HCT116 (cell line): ENCODE results near the gene TWF2. TPM values are rescaled to one million over a fixed set of nuclear protein-coding genes. Genes with fewer than 3 reads are reported as not detected.

Source experiments
- ATAC-seq: fragments of 200-7000 bp; cut with Tn5 transposase; 2 replicates; pipeline ENCODE4 v1.9.1; 2020; ENCODE audit warnings: mild to moderate bottlenecking, moderate library complexity
- BruUV-seq: library from RNA; stranded (reverse); fragments of 400-500 nt; replicated peaks from 2 replicates; lab custom pipeline; 2021; lab: Mats Ljungman, UMichigan
- CTCF ChIA-PET: fragments of 300-600 bp; sonication (Branson Sonifier 250); formaldehyde crosslinking; loops from one replicate; lab custom pipeline; 2021; ENCODE audit warnings: antibody characterized with exemption; lab: Charles Lee
- POLR2A ChIA-PET: fragments of 300-600, 350-600 bp; sonication (Branson Sonifier 250); formaldehyde crosslinking; loops from one replicate; lab custom pipeline; 2021; ENCODE audit warnings: antibody characterized with exemption; lab: Charles Lee
- RAD21 ChIA-PET, 2 experiments: fragments of 300-600 bp; sonication (Branson Sonifier 250); formaldehyde crosslinking; loops; one replicate each; lab custom pipeline; 2023; ENCODE audit warnings: low total read pairs in 2 of 2; ENCODE audit not compliant: uncharacterized antibody in 2 of 2, unreplicated experiment in 2 of 2, low non-redundant PET in 1 of 2; lab: Charles Lee
- DNase-seq: peaks from one replicate; pipeline ENCODE4 v3.0.0-alpha.2; 2010; ENCODE audit warnings: low read depth, low spot score
- H2AFZ ChIP-seq: fragments of 200-600 bp; shearing (Covaris generic), sonication (generic); 2 replicates; pipeline ENCODE4 v1.6.1; 2017; ENCODE audit warnings: low read depth, mixed run types, mixed read lengths, antibody characterized with exemption, low read length; ENCODE audit not compliant: poor library complexity, severe bottlenecking
- H3K27ac ChIP-seq: 2 replicates; pipeline ENCODE4 v1.5.1; 2012; ENCODE audit warnings: low read depth, low read length
- H3K27me3 ChIP-seq: fragments of 200-600 bp; sonication (generic); 2 replicates; pipeline ENCODE4 v1.6.1; 2016; ENCODE audit warnings: mixed run types, low read length, mixed read lengths; ENCODE audit not compliant: insufficient read depth
- H3K36me3 ChIP-seq, 2 experiments: fragments of 200-500 bp in 1 of 2; fragments of 200-600 bp in 1 of 2; sonication (Bioruptor generic) in 1 of 2; sonication (generic) in 1 of 2; 2 replicates each; pipeline versions ENCODE4 v1.5.1 to v1.6.1; 2014 to 2016; ENCODE audit warnings: low read length in 2 of 2, inconsistent platforms in 1 of 2, mixed read lengths in 1 of 2, mixed run types in 1 of 2; ENCODE audit not compliant: insufficient read depth in 2 of 2, control insufficient read depth in 1 of 2
- H3K4me1 ChIP-seq, 2 experiments: fragments of 200-600 bp in 1 of 2; sonication (generic) in 1 of 2; 2 replicates each; pipeline versions ENCODE4 v1.5.1 to v1.6.1; 2012 to 2017; ENCODE audit warnings: low read length in 2 of 2, inconsistent platforms in 1 of 2, mild to moderate bottlenecking in 1 of 2, mixed read lengths in 1 of 2, mixed run types in 1 of 2, moderate library complexity in 1 of 2; ENCODE audit not compliant: insufficient read depth in 2 of 2, control insufficient read depth in 1 of 2
- H3K4me2 ChIP-seq: fragments of 200-600 bp; sonication (generic); 2 replicates; pipeline ENCODE4 v1.6.1; 2017; ENCODE audit warnings: mixed run types, low read length, mixed read lengths
- H3K4me3 ChIP-seq, 2 experiments: fragments of 200-600 bp in 1 of 2; sonication (generic) in 1 of 2; replicated peaks in 1 of 2; 2 replicates each; pipeline ENCODE4 v1.5.1; 2011 to 2016; ENCODE audit warnings: low read length in 2 of 2, control low read depth in 1 of 2, low read depth in 1 of 2, mild to moderate bottlenecking in 1 of 2, mixed read lengths in 1 of 2, mixed run types in 1 of 2
- H3K79me2 ChIP-seq: fragments of 200-600 bp; sonication (generic); 2 replicates; pipeline ENCODE4 v1.6.1; 2017; ENCODE audit warnings: mild to moderate bottlenecking, mixed run types, low read length, moderate library complexity, mixed read lengths; ENCODE audit not compliant: insufficient read depth
- H3K9ac ChIP-seq: fragments of 200-600 bp; sonication (generic); 2 replicates; pipeline ENCODE4 v1.6.1; 2016; ENCODE audit warnings: low read length, mixed read lengths
- H3K9me2 ChIP-seq: fragments of 200-600 bp; sonication (generic), shearing (Covaris generic); 2 replicates; pipeline ENCODE4 v1.6.1; 2017; ENCODE audit warnings: mixed run types, mild to moderate bottlenecking, moderate library complexity; ENCODE audit not compliant: insufficient read depth
- H3K9me3 ChIP-seq, 2 experiments: fragments of 200-500 bp in 1 of 2; fragments of 200-600 bp in 1 of 2; sonication (Bioruptor generic) in 1 of 2; sonication (generic) in 1 of 2; 2 replicates each; pipeline ENCODE4 v1.6.1; 2014 to 2017; ENCODE audit warnings: low read length in 2 of 2, mixed read lengths in 2 of 2, inconsistent platforms in 1 of 2, low read depth in 1 of 2, mild to moderate bottlenecking in 1 of 2, mixed run types in 1 of 2, moderate library complexity in 1 of 2; ENCODE audit not compliant: control insufficient read depth in 1 of 2, insufficient read depth in 1 of 2
- H4K20me1 ChIP-seq: fragments of 200-600 bp; sonication (generic), shearing (Covaris generic); 2 replicates; pipeline ENCODE4 v1.6.1; 2017; ENCODE audit warnings: mixed run types, mild to moderate bottlenecking, moderate library complexity; ENCODE audit not compliant: insufficient read depth
- CEBPB ChIP-seq: IDR thresholded peaks from 2 replicates; pipeline ENCODE4 v1.6.1; 2012; ENCODE audit warnings: low read depth
- EGR1 ChIP-seq: IDR thresholded peaks from 2 replicates; pipeline ENCODE4 v1.6.1; 2012; ENCODE audit warnings: low read depth
- ELF1 ChIP-seq: IDR thresholded peaks from 2 replicates; pipeline ENCODE4 v1.6.1; 2012; ENCODE audit warnings: low read depth, borderline replicate concordance
- EZH2phosphoT487 ChIP-seq: fragments of 200-600 bp; IDR thresholded peaks from 2 replicates; pipeline ENCODE4 v1.6.1; 2018; ENCODE audit warnings: antibody characterized with exemption, borderline replicate concordance
- FOSL1 ChIP-seq: IDR thresholded peaks from 2 replicates; pipeline ENCODE4 v1.6.1; 2012; ENCODE audit warnings: low read depth
- JUND ChIP-seq: IDR thresholded peaks from 2 replicates; pipeline ENCODE4 v1.6.1; 2012
- MAX ChIP-seq: IDR thresholded peaks from 2 replicates; pipeline ENCODE4 v1.6.1; 2012
- POLR2A ChIP-seq: IDR thresholded peaks from 2 replicates; pipeline ENCODE4 v1.7.0; 2011; ENCODE audit warnings: borderline replicate concordance; ENCODE audit not compliant: insufficient read depth, insufficient read length; ENCODE audit errors: extremely low read depth
- POLR2AphosphoS5 ChIP-seq: IDR thresholded peaks from 2 replicates; pipeline ENCODE4 v1.6.1; 2011; ENCODE audit warnings: mild to moderate bottlenecking, low read depth, low read length, moderate library complexity
- RAD21 ChIP-seq: IDR thresholded peaks from 2 replicates; pipeline ENCODE4 v1.6.1; 2012; ENCODE audit warnings: low read depth, mild to moderate bottlenecking
- REST ChIP-seq: IDR thresholded peaks from 2 replicates; pipeline ENCODE4 v1.6.1; 2012; ENCODE audit warnings: low read depth
- SIN3A ChIP-seq: IDR thresholded peaks from 2 replicates; pipeline ENCODE4 v1.6.1; 2012; ENCODE audit warnings: low read depth
- SP1 ChIP-seq: IDR thresholded peaks from 2 replicates; pipeline ENCODE4 v1.6.1; 2012; ENCODE audit warnings: low read depth
- SRF ChIP-seq: IDR thresholded peaks from 2 replicates; pipeline ENCODE4 v1.6.1; 2012; ENCODE audit warnings: low read depth
- TCF7L2 ChIP-seq: IDR thresholded peaks from 2 replicates; pipeline ENCODE4 v1.7.0; 2011; ENCODE audit warnings: borderline replicate concordance, inconsistent platforms; ENCODE audit not compliant: insufficient read depth, insufficient read length; ENCODE audit errors: extremely low read depth
- YY1 ChIP-seq: IDR thresholded peaks from 2 replicates; pipeline ENCODE4 v1.6.1; 2011; ENCODE audit warnings: low read length, low read depth, moderate library complexity, mild to moderate bottlenecking; ENCODE audit not compliant: insufficient replicate concordance; ENCODE audit errors: extremely low read depth
- ZBTB33 ChIP-seq: IDR thresholded peaks from 2 replicates; pipeline ENCODE4 v1.6.1; 2011; ENCODE audit warnings: mild to moderate bottlenecking, low read length, moderate library complexity; ENCODE audit not compliant: insufficient replicate concordance; ENCODE audit errors: extremely low read depth
- ZFX ChIP-seq: fragments of 450-650 bp; IDR thresholded peaks from 2 replicates; pipeline ENCODE4 v1.6.1; 2017
- ZNF274 ChIP-seq: fragments of 200-500 bp; sonication (Bioruptor generic); IDR thresholded peaks from 2 replicates; pipeline ENCODE4 v1.6.1; 2014; ENCODE audit warnings: mild to moderate bottlenecking, low read depth, low read length, inconsistent platforms
- intact Hi-C: fragments of 100-400 bp; cut with micrococcal nuclease; formaldehyde crosslinking; loops from 2 replicates; pipeline ENCODE4 v1.10.0; 2022
- total RNA-seq: library from RNA; stranded (reverse); gene quantifications from one replicate; pipeline ENCODE4 v1.2.1, GENCODE V29; 2021; ENCODE audit not compliant: unreplicated experiment

The TWF2 gene
- total RNA-seq, 1 experiment from 2014 or later, result 100 TPM

- H3K27me3 ChIP-seq, result no peaks in the 10 kb centered on the region
- TF ChIP-seq RAD21 (no peak), POLR2A (no peak), ZBTB33 (no peak), FOSL1 (no peak), REST (no peak), ZNF274 (no peak), TCF7L2 (no peak), SP1 (no peak), ZFX (no peak), MAX (no peak), SRF (no peak), JUND (no peak), YY1 (no peak), ELF1 (no peak), EZH2phosphoT487 (no peak), EGR1 (no peak), POLR2AphosphoS5 (no peak), SIN3A (no peak), CEBPB (no peak)
- BruUV-seq, result no TSS peak
- H2AFZ ChIP-seq, result no peak overlapping the region
- no peak overlapping the region for H3K4me3 ChIP-seq
- ChIA-PET POLR2A (no interaction called here), CTCF (interaction anchor here (0.7 to 2.6 kb wide), 4 partner anchors 14 to 151 kb away, joined by 3 to 13 read pairs (median 8); no protein-coding TSS in a partner anchor), RAD21 (interaction anchor here in 1 of 2 experiments (0.7 kb wide), 1 partner anchor 12 kb away, joined by 4 read pairs; no protein-coding TSS in a partner anchor)
- H3K4me1 ChIP-seq, result peaks cover 18 to 25% of the 10 kb centered on the region in 2 experiments
- intact Hi-C loops, result no loop called here
- H4K20me1 ChIP-seq, result no peaks in the 10 kb centered on the region
- no peaks in the 10 kb centered on the region for H3K9me3 ChIP-seq
- DNase-seq (no peak), ATAC-seq (no peak)
- H3K9ac ChIP-seq, result no peak overlapping the region
- no peak overlapping the region for H3K4me2 ChIP-seq
- no peak overlapping the region for H3K27ac ChIP-seq
- no peaks in the 10 kb centered on the region for H3K9me2 ChIP-seq
- H3K36me3 ChIP-seq, result peaks cover 17% of the 10 kb centered on the region in 2 experiments; a peak in 3 of 4 replicates
- peaks cover 27% of the 10 kb centered on the region for H3K79me2 ChIP-seq
Observed at GRCh38 chr3:52233968-52234367, 5.0 kb downstream of the TWF2 start.
